ENCODE measurements around the gene MAN1B1. TPM values are rescaled to one million over a fixed set of nuclear protein-coding genes. Genes with fewer than 3 reads are reported as not detected.
"Not testable (repeated sequence)": the region's sequence is repeated elsewhere in the genome, so short reads cannot be mapped to it uniquely, and the experiment has no call there.

Gene MAN1B1
- total RNA-seq, 2 donors from 2014 or later = 32.0 to 44.3 TPM

- DNase-seq (ENCODE audit: low spot score) = peak; percentile 78
- intact Hi-C loops (cut with DNase I) = loop anchor here in 1 of 2 donors (5.0 to 10.0 kb wide), 2 partner anchors 112 to 289 kb away; partner anchors contain the start of genes CYSRT1 and RNF224
These were observed 28.7 kb downstream of the MAN1B1 start for GRCh38 chr9:137115394-137116026.

- intact Hi-C loops (cut with DNase I) = loop anchor here in 1 of 2 donors (5.0 to 10.0 kb wide), 2 partner anchors 111 to 289 kb away; partner anchors contain the start of genes CYSRT1 and RNF224
- peak; percentile 62 for DNase-seq (ENCODE audit: low spot score)
These were observed 29.3 kb downstream of the MAN1B1 start for GRCh38 chr9:137116027-137116507.

DNA sequence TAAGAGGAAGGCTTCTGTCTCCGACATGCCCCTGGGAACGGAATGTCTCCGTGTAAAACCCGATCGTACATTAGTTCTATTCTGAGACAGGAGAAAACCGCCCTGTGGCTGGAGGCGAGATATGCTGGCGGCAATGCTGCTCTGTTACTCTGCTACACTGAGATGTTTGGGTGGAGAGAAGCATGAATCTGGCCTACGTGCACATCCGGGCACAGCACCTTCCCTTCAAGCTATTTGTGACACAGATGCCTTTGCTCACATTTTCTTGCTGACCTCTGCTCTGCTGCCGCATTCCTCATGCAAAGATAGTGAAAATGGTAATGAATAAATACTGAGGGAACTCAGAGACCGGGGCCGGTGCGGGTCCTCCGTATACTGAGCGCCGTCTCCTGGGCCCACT is 29.9 kb downstream of the MAN1B1 start:
- DNase-seq (ENCODE audit: low spot score) = no peak
- intact Hi-C loops (cut with DNase I) = loop anchor here in 1 of 2 donors (5.0 to 10.0 kb wide), 2 partner anchors 111 to 288 kb away; partner anchors contain the start of genes CYSRT1 and RNF224

- DNase-seq (ENCODE audit: low spot score) = no peak
- intact Hi-C loops (cut with DNase I) = loop anchor here in 1 of 2 donors (5.0 to 10.0 kb wide), 2 partner anchors 110 to 288 kb away; partner anchors contain the start of genes CYSRT1 and RNF224
These were observed 30.5 kb downstream of the MAN1B1 start for GRCh38 chr9:137117269-137117731.

DNA sequence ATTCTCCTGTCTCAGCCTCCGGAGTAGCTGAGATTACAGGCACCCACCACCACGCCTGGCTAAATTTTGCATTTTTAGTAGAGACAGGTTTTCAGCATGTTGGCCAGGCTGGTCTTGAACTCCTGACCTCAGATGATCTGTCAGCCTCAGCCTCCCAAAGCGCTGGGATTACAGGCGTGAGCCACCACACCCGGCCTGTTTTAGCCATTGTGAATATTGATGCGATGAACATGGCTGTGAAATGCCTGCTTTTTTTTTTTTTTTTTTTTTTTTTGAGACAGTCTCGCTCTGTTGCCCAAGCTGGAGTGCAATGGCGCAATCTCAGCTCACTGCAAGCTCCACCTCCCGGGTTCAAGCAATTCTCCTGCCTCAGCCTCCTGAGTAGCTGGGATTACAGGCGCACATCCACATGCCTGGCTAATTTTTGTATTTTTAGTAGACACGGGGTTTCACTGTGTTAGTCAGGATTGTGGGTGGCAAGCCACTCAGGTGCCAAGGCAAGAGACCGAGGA is 31.4 kb downstream of the MAN1B1 start:
- intact Hi-C loops (cut with DNase I) = loop anchor here in 1 of 2 donors (5.0 to 10.0 kb wide), 2 partner anchors 109 to 287 kb away; partner anchors contain the start of genes CYSRT1 and RNF224
- DNase-seq (ENCODE audit: low spot score) = not testable (repeated sequence)

DNA sequence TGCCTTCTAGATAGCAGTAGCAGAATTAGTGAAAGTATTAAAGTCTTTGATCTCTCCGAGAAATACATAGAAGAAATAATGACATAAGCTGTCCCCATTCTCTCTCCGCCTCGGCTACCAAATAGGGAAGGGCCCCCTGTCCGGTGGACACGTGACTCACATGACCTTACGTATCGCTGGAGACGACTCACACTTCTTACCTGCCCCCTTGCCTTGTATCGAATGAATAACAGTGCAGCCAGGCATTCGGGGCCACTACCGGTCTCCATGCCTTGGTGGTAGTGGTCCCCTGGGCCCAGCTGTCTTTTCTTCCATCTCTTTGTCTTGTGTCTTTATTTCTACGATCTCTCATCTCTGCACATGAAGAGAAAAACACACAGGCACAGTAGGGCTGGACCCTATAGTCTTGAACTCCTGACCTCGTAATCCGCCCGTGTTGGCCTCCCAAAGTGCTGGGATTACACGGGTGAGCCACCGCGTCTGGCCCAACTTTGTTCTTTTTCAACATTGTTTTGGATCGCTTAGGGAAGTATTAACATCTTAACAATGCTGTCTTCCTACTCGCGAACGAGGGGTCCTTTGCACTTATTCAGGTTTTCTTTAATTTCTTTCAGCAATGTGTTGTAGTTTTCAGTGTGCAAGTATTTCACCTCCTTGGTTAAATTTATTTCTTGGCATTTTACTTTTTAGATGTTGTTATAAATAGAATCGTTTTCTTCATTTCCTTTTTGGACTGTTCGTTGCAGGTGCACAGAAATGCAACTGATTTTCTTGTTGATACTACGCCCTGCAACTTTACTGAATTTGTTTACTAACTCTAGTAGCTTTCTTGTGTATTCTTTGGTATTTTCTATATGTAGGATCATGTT is 35.4 kb downstream of the MAN1B1 start:
- DNase-seq (ENCODE audit: low spot score) = not testable (repeated sequence)
- intact Hi-C loops (cut with DNase I) = loop anchor here in 1 of 2 donors (2.0 kb wide), 1 partner anchor 103 kb away; the partner anchor contains the start of gene CYSRT1

DNA sequence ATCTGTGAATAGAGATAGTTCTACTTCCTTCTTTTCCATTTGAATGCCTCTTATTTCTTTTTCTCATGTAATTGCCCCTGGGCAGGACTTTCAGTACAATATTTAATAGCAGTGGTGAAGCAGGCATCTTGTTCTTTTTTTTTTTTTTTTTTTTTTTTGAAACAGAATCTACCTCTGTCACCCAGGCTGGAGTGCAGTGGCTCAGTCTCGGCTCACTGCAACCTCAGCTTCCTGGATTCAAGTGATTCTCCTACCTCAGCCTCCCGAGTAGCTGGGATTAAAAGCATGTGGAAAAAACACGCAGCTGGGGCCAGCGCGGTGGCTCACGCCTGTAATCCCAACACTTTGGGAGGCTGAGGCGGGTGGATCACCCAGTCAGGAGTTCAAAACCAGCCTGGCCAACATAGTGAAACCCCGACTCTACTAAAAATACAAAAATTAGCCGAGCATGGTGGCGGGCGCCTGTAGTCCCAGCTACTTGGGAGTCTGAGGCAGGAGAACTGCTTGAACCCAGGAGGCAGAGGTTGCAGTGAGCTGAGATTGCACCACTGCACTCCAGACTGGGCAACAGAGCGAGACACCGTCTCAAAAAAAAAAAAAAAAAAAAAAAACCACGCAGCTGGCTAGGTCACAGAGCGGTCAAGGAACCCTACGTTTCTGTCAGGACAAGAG is 36.1 kb downstream of the MAN1B1 start:
- DNase-seq (ENCODE audit: low spot score); intact Hi-C loops (cut with DNase I): not testable (repeated sequence)

DNA sequence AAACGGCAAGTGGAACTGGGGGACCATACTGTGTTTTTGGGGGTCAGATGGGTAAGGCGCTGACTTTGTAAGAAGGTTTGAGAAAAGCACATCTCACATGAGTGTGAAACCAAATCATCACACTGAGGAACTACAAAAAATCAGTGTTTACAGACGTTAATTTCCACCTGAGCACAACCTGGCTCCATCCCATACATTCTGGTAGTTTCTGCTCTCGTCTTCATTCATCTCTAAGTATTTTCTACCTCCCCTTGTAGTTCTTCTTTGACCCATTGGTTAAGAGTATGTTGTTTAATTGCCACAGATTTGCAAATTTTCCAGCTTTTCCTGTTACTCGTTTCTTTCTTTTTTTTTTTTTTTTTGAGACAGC is 36.7 kb downstream of the MAN1B1 start:
- intact Hi-C loops (cut with DNase I) = no loop called here
- DNase-seq (ENCODE audit: low spot score) = no peak

DNA sequence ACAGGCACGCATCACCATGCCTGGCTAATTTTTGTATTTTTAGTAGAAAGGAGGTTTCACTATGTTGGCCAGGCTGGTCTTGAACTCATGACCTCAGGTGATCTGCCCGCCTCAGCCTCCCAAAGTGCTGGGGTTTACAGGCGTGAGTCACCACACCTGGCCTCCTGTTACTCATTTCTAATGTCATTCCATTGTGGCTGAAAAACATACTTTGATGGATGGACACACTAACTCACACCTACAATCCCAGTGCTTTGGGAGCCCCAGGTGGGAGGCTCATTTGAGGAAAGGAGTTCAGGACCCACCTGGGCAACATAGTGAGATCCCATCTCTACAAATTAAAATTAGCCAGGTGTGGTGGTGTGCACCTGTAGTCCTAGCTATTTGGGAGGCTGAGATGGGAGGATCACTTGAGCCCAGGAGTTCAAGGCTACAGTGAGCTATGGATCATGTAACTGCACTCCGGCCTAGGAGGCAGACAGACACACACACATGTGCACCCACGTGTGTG is 37.2 kb downstream of the MAN1B1 start:
- intact Hi-C loops (cut with DNase I); DNase-seq (ENCODE audit: low spot score): not testable (repeated sequence)

DNA sequence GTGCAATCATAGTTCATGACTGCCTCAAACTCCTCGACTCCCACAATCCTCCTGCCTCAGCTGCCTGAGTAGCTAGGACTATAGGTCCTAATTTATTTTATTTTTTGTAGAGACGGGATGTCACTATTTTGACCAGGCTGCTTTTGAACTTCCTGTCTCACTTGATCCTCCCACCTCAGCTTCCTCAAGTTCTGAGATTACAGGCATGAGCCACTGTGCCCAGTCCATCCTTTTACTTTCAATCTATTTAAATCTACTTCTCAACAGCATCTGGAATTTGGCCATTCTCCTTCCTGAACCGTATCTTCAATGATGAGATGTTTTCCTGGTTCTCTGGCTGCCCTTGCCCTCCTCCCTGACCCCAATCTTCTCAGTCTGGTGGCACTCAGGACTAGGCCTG is 40.0 kb downstream of the MAN1B1 start:
- DNase-seq (ENCODE audit: low spot score) = no peak
- intact Hi-C loops (cut with DNase I) = no loop called here

DNA sequence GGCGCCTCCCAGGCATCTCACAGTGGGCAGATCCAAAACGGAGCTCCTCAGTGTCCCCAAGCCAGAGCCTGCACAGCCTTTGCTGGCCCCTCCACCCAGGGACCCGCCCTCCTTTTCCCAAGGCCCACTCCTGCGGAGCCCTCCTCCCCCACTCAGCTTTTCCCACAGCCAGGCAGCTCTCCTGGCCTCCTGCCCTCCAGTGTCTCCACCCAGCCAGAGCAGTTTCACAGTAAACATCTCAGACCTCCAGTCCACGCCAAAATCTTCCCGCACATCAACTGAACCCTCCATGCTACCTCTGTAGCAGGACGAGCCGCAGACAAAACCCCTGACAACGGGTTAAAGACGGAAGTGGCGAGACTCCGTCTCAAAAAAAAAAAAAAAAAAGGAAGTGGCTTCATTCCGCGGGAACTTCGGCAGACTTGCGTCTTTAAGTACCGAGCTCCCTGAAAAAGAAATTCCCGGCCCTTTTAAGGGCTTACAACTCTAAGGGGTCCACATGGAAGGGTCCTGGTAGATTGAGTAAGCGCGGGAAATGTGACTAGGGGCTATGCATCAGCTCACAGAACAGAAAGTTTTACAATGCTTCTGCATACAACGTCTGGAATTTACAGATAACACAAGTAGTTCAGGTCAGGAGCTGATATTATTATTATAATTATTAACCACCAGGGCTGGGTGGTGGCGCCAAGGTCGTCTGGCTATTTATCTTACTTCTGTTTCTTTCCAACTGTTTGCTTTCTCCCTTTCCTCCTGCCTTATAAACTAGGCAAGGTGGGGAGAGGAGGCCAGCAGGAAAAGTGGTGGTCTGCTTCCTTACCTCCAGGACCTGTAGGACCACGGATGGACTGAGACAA is 40.7 kb downstream of the MAN1B1 start:
- no peak for DNase-seq (ENCODE audit: low spot score)
- intact Hi-C loops (cut with DNase I) = no loop called here

DNA sequence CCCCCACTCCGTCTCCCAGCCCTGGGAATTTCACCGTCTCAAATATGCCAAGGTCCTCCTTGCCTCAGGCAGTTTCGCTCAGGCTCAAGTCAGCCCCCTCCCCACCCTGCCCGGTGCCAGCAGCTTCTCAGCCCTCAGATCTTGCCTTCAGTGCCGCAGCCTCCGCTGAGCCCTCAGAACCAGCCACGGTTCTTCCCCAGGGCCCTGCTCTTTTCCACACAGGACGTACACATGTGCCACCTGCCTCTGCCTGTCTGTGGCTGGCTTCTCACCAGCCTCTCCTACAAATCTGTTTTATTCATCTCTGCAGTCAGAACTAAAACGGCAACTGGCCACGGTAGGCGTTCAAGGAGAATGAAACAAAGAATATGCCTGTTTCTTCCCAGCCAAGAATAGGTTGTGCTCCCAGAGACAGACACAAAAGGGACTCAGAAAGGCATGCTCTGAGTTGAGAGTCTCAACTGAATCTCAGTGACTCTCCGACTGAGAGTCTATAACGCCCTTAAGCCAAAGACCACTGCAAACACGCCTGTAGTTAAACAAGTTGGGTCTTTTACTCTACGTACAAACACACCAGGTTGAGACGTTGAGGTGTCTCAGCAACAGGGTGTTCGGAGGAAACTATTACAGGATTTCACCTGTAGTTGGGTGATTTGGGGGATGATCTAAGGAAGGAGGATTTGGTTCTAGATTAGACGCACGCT is 41.5 kb downstream of the MAN1B1 start:
- intact Hi-C loops (cut with DNase I) = no loop called here
- DNase-seq (ENCODE audit: low spot score) = no peak

DNA sequence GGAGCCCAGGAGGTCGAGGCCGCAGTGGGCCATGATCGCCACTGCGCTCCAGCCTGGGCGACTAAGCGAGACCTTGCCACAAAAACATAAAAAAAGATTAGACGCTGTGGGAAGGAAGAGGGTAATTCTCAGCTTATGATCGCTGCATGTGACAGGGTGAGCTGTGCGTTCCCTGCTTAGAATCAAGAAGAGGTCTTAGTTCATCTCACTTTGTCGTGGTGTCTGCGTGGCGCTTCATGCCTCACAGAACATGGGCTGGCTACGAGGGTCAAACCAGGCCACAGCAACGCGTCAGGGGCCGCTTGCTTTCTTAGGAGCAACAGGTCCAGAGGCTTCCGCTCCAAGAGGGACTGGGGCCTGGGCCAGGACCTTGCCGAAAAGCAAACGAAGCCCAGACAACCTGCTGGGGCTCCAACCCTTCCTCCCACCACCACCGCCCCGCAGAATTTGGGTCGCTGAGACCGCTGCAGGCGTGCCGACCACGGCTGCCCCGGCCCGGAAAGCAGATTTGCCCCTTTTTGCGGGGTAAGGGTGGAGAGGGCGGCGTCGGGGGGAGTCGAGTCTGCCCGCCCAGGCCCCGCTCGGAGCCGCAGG is 42.2 kb downstream of the MAN1B1 start:
- no peak for DNase-seq (ENCODE audit: low spot score)
- intact Hi-C loops (cut with DNase I) = no loop called here

DNA sequence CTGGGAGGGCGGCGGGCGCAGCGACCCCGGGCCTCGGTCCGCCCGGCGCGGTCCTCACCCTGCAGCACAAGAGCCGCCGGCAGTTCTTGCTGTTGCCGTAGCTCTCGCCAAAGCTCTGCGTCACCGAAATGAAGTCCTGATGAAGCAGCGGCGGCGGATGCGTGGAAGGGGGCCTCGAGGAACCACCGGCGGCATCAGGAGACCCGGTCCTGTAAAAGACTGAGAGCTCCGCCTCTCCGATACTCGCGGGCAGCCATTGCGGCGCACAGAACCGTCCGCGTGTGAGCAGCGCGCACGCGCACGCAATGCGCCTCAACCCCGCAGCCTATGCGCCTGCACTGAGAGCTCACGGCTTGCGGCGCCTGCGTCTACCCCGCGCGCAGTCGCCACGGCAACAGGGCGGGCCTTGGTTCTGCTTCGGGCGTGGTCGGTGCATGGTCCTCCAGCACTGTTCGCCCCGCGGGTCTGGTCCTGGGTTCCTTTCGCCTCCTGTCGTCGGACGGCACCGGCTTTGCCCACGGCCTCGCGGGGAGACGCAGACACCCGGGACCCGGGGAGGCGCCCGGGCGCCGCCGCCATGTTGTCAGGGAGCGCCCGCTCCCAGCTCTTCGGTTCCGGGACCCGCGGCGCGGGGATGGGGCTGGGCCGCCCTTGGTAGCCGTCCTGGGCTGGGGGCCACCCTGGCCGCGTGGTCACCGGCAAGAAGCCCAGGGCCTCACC is 42.8 kb downstream of the MAN1B1 start:
- intact Hi-C loops (cut with DNase I) = no loop called here
- peak; percentile 96 for DNase-seq (ENCODE audit: low spot score)

DNA sequence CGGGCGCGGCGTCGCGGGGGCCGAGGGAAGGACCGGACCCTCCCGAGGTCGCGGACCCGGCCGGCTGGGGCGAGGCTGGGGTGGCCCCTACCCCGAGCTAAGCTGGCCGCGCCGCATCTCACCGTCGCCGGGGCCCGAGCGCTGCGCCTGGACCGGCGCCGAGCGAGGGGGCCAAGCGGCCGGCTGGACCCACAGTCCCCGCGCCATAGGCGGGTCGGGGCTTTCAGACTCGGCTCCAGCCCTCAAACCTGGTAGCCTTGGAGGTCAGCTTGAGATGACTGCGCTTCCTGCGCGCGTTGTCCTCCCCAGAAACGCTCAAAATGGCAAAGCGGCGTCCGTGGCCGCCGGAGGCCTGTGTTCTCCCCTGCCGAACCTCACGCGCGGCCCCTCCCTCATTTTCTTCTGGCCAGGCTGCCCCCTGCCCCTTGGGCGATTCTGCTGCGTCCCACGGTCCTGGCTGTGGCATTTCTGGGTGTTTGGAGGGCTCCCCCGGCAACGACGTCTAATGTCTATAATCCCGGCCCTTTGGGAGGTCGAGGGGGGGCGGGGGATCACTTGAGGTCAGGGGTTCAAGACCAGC is 43.5 kb downstream of the MAN1B1 start:
- DNase-seq (ENCODE audit: low spot score) = no peak
- intact Hi-C loops (cut with DNase I) = no loop called here

DNA sequence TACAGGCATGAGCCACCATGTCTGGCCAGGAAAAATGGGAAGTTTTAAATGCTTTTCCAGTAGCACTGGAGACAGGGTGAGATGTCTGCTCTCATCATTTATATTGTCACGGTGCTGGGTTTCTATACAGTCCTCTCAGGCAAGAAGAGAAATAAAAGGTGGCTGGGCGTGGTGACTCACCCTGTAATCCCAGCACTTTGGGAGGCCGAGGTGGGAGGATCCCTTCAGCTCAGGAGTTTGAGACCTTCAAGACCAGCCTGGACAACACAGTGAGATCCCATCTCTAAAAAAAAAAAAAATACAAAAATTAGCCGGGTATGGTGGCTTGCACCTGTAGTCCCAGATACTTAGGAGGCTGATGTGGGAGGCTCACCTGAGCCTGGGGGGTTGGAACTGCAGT is 47.4 kb downstream of the MAN1B1 start:
- no peak for DNase-seq (ENCODE audit: low spot score)
- intact Hi-C loops (cut with DNase I) = no loop called here
